IMR-90 (cell line): Measurements from ENCODE around the gene OR10H1. TPM values are rescaled to one million over a fixed set of nuclear protein-coding genes. Genes with fewer than 3 reads are reported as not detected.

Experiments used
- ATAC-seq: fragments of 200-7000 bp; cut with Tn5 transposase; 2 replicates; pipeline ENCODE4 v1.9.1; 2020; ENCODE audit warnings: low read depth, mild to moderate bottlenecking, moderate library complexity
- BruUV-seq: library from RNA; stranded (reverse); fragments of 400-500 nt; replicated peaks from 2 replicates; lab custom pipeline; 2021; lab: Mats Ljungman, UMichigan
- CTCF ChIA-PET: fragments of 300-600 bp; formaldehyde crosslinking; extraction: SDS; loops from one replicate; lab custom pipeline; 2021; ENCODE audit warnings: antibody characterized with exemption; lab: Yijun Ruan, JAX
- POLR2A ChIA-PET: fragments of 300-600 bp; sonication (Branson Sonifier 250); formaldehyde crosslinking; loops from one replicate; lab custom pipeline; 2022; ENCODE audit warnings: antibody characterized with exemption; ENCODE audit not compliant: unreplicated experiment; lab: Charles Lee
- DNase-seq: peaks from one replicate; pipeline ENCODE4 v3.0.0; 2013
- H2AFZ ChIP-seq: replicated peaks from 2 replicates; pipeline ENCODE3; 2013; ENCODE audit warnings: low read length, mild to moderate bottlenecking; ENCODE audit not compliant: poor library complexity
- H2AK5ac ChIP-seq: 2 replicates; pipeline ENCODE4 v1.6.1; 2013; ENCODE audit warnings: low read depth, low read length, inconsistent platforms
- H2AK9ac ChIP-seq: replicated peaks from 2 replicates; pipeline ENCODE3; 2013; ENCODE audit warnings: mild to moderate bottlenecking, low read depth, low read length, moderate library complexity; ENCODE audit not compliant: poor library complexity
- H2BK120ac ChIP-seq: 2 replicates; pipeline ENCODE4 v1.6.1; 2013; ENCODE audit warnings: low read depth, low read length, inconsistent platforms
- H2BK15ac ChIP-seq: 3 replicates; pipeline ENCODE4 v1.6.1; 2013; ENCODE audit warnings: low read depth, low read length, inconsistent platforms
- H2BK20ac ChIP-seq: 2 replicates; pipeline ENCODE4 v1.6.1; 2013; ENCODE audit warnings: low read depth, mild to moderate bottlenecking, inconsistent platforms, low read length, moderate library complexity
- H2BK5ac ChIP-seq: 2 replicates; pipeline ENCODE4 v1.6.1; 2013; ENCODE audit warnings: mild to moderate bottlenecking, low read depth, low read length, inconsistent platforms; ENCODE audit not compliant: poor library complexity, severe bottlenecking
- H3K14ac ChIP-seq: replicated peaks from 2 replicates; pipeline ENCODE4 v1.6.1; 2013; ENCODE audit warnings: low read depth, low read length, inconsistent platforms
- H3K18ac ChIP-seq: 2 replicates; pipeline ENCODE4 v1.6.1; 2013; ENCODE audit warnings: low read depth, low read length, control low read depth
- H3K23ac ChIP-seq: 2 replicates; pipeline ENCODE4 v1.6.1; 2013; ENCODE audit warnings: low read depth, low read length, inconsistent platforms
- H3K27ac ChIP-seq: 2 replicates; pipeline ENCODE4 v1.5.1; 2013; ENCODE audit warnings: mild to moderate bottlenecking, control low read depth, low read length; ENCODE audit not compliant: insufficient read depth
- H3K27me3 ChIP-seq: 2 replicates; pipeline ENCODE4 v1.6.1; 2013; ENCODE audit warnings: low read length; ENCODE audit not compliant: control insufficient read depth, insufficient read depth
- H3K36me3 ChIP-seq: 2 replicates; pipeline ENCODE4 v1.6.1; 2013; ENCODE audit warnings: low read length, mixed read lengths; ENCODE audit not compliant: control insufficient read depth, insufficient read depth
- H3K4ac ChIP-seq: 2 replicates; pipeline ENCODE4 v1.6.1; 2013; ENCODE audit warnings: low read depth, low read length, inconsistent platforms
- H3K4me1 ChIP-seq: 2 replicates; pipeline ENCODE4 v1.6.1; 2013; ENCODE audit warnings: low read length, mixed read lengths; ENCODE audit not compliant: control insufficient read depth, insufficient read depth
- H3K4me2 ChIP-seq: 2 replicates; pipeline ENCODE4 v1.6.1; 2013; ENCODE audit warnings: low read depth, mild to moderate bottlenecking, control low read depth, low read length, moderate library complexity
- H3K4me3 ChIP-seq: 2 replicates; pipeline ENCODE4 v1.5.1; 2013; ENCODE audit warnings: low read depth, mild to moderate bottlenecking, control low read depth, low read length, moderate library complexity; ENCODE audit not compliant: insufficient read depth
- H3K56ac ChIP-seq: 2 replicates; pipeline ENCODE4 v1.6.1; 2013; ENCODE audit warnings: low read length, inconsistent platforms; ENCODE audit not compliant: insufficient read depth; ENCODE audit errors: extremely low read depth
- H3K79me1 ChIP-seq, 2 experiments: 2 replicates each; pipeline ENCODE4 v1.6.1; 2013; ENCODE audit warnings: low read length in 2 of 2, inconsistent platforms in 1 of 2, low read depth in 1 of 2
- H3K9ac ChIP-seq: 2 replicates; pipeline ENCODE4 v1.6.1; 2013; ENCODE audit warnings: low read depth, low read length, control low read depth
- H3K9me1 ChIP-seq: 2 replicates; pipeline ENCODE4 v1.6.1; 2013; ENCODE audit warnings: low read length, inconsistent platforms; ENCODE audit not compliant: insufficient read depth
- H3K9me3 ChIP-seq: 2 replicates; pipeline ENCODE4 v1.6.1; 2013; ENCODE audit warnings: low read length; ENCODE audit not compliant: control insufficient read depth, insufficient read depth
- H4K20me1 ChIP-seq: 2 replicates; pipeline ENCODE4 v1.6.1; 2013; ENCODE audit warnings: low read length, inconsistent platforms; ENCODE audit not compliant: insufficient read depth
- H4K5ac ChIP-seq: 2 replicates; pipeline ENCODE4 v1.6.1; 2013; ENCODE audit warnings: mild to moderate bottlenecking, low read depth, low read length, control low read depth
- H4K8ac ChIP-seq, 2 experiments: 2 replicates each; pipeline ENCODE4 v1.6.1; 2013; ENCODE audit warnings: low read depth in 2 of 2, low read length in 2 of 2, control low read depth in 1 of 2, inconsistent platforms in 1 of 2
- H4K91ac ChIP-seq: 2 replicates; pipeline ENCODE4 v1.6.1; 2013; ENCODE audit warnings: low read depth, low read length, inconsistent platforms; ENCODE audit not compliant: insufficient read depth
- ELK1 ChIP-seq: fragments of 150-350 bp; IDR thresholded peaks from 2 replicates; pipeline ENCODE4 v1.6.1; 2016; ENCODE audit warnings: low read depth, mild to moderate bottlenecking, low read length, moderate library complexity, borderline replicate concordance
- MAZ ChIP-seq: IDR thresholded peaks from 2 replicates; pipeline ENCODE4 v1.6.1; 2012; ENCODE audit warnings: low read depth, mild to moderate bottlenecking, low read length, improper control_type of control experiment, moderate library complexity, borderline replicate concordance
- WGBS, 2 experiments: methylation state at CpG; one replicate each; pipeline versions ENCODE4 v1.1.5 to v1.1.7; 2013; ENCODE audit warnings: missing lambda C conversion rate in 2 of 2; ENCODE audit not compliant: insufficient read length in 1 of 2; ENCODE audit errors: extremely low coverage in 2 of 2; 5-methylcytosine and 5-hydroxymethylcytosine counted together
- dilution Hi-C: fragments of 300-500 bp; cut with HindIII; formaldehyde crosslinking; loops from one replicate; pipeline ENCODE4 v1.14.3; 2018; ENCODE audit warnings: low sequenced_read_pairs; ENCODE audit not compliant: unreplicated experiment
- in situ Hi-C: fragments of 300-500 bp; cut with MboI; formaldehyde crosslinking; loops from 3 replicates; pipeline ENCODE4 v1.14.3; 2019; ENCODE audit warnings: low sequenced_read_pairs, inconsistent platforms, mixed read lengths
- intact Hi-C: fragments of 100-400 bp; cut with micrococcal nuclease; formaldehyde crosslinking; loops from 2 replicates; pipeline ENCODE4 v1.10.0; 2022
- polyA plus RNA-seq, 3 experiments: library from polyadenylated mRNA; depleted of rRNA; stranded (reverse); fragments of >200 nt; gene quantifications; 2 replicates each; pipeline ENCODE4 v1.2.3, GENCODE V29; 2012; ENCODE audit warnings: low replicate concordance in 1 of 3
- total RNA-seq: library from RNA; depleted of rRNA; stranded (reverse); fragments of >200 nt; gene quantifications from 2 replicates; pipeline ENCODE4 v1.2.3, GENCODE V29; 2012

The OR10H1 gene
- total and polyA plus RNA-seq, 2 of the 4 experiments (the other 2 are of a cell fraction) = not detected

DNA sequence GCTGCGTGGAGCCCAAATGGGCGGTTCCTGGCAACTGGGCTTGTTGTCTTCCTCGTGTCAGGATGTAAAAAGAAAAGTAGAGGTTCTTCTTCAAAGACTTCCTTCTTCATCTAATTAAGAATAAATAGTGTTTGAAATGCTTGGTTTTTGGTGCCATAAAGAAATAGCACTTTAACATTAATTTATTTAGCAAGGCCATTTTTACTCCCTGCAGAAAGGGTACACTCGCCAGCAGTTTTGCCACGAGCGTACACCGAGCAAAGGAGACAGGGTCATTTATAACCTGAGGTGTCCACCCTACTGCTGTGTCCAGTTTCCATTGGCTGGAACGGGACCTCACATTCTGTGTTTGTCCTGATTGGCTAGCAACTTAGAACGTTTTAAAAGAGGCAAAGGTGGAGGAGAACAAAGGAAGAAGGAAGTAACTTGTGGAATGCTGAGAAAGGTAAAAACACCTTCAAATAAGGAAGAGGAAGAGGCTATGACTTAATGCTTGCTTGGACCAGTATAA, 21.8 kb upstream of the OR10H1 start:
- H3K9me3 ChIP-seq = no peaks in the 10 kb centered on the region
- H3K79me1 ChIP-seq = no peaks in the 10 kb centered on the region
- H4K91ac ChIP-seq = no peak overlapping the region
- ATAC-seq = peak; percentile 12
- H3K9ac ChIP-seq = 0 out of 2 replicates have a peak overlapping the region, but pooled peaks have one; percentile 7
- H4K5ac ChIP-seq = peak overlapping the region; percentile 38; the same call in 1 of the 2 replicates
- H2AK9ac ChIP-seq = no peak overlapping the region
- no peaks in the 10 kb centered on the region for H3K27me3 ChIP-seq
- no peak overlapping the region for H3K4ac ChIP-seq
- no CpG with 5 or more reads among the region's 9 CpGs for WGBS, 2 experiments
- no peak overlapping the region for H3K14ac ChIP-seq
- no TSS peak for BruUV-seq
- dilution Hi-C loops (no loop called here), in situ Hi-C loops (loop anchor here (25.0 kb wide), 1 partner anchor 350 kb away; the partner anchor contains the start of genes AP1M1 and FAM32A), intact Hi-C loops (no loop called here)
- H3K36me3 ChIP-seq = no peaks in the 10 kb centered on the region
- H4K8ac ChIP-seq = peak overlapping the region; percentile 54 to 63; a peak in 2 of 4 replicates
- H3K4me1 ChIP-seq = no peaks in the 10 kb centered on the region
- no peak overlapping the region for H3K27ac ChIP-seq
- peak overlapping the region; percentile 82 for H3K4me3 ChIP-seq
- ChIA-PET CTCF (no interaction called here), POLR2A (no interaction called here)
- H2AK5ac ChIP-seq = no peak overlapping the region
- H3K18ac ChIP-seq = no peak overlapping the region
- TF ChIP-seq MAZ (no peak), ELK1 (no peak)
- no peak overlapping the region for H2BK120ac ChIP-seq
- peak overlapping the region; percentile 80 for H3K4me2 ChIP-seq
- no peak overlapping the region for H3K23ac ChIP-seq
- H2AFZ ChIP-seq = peak overlapping the region; percentile 94
- no peak overlapping the region for H2BK20ac ChIP-seq
- H3K9me1 ChIP-seq = no peaks in the 10 kb centered on the region
- no peak overlapping the region for H3K56ac ChIP-seq
- no peak overlapping the region for H2BK5ac ChIP-seq
- no peak overlapping the region for H2BK15ac ChIP-seq
- DNase-seq = no peak
- no peaks in the 10 kb centered on the region for H4K20me1 ChIP-seq
